ENCODE data around the gene EVA1C. TPM values are rescaled to one million over a fixed set of nuclear protein-coding genes. Genes with fewer than 3 reads are reported as not detected.
"Not testable (repeated sequence)": the region's sequence is repeated elsewhere in the genome, so short reads cannot be mapped to it uniquely, and the experiment has no call there.

EVA1C gene
- total and polyA plus RNA-seq, 4 donors: 5.6 to 13.4 (median 10.7) TPM

GRCh38 chr21:32505767-32506166 lies 93.3 kb downstream of the EVA1C start:
- 100% methylated on average over 1 of the region's 3 CpGs for WGBS (ENCODE audit: insufficient coverage)
- H3K27ac ChIP-seq (ENCODE audit: low read depth, low read length); H3K4me3 ChIP-seq (ENCODE audit: low read depth, low read length); H3K9me3 ChIP-seq (ENCODE audit: control insufficient read depth, insufficient read depth, low read length); DNase-seq (ENCODE audit: low read depth in 4 of 6, low spot score in 6 of 6); H3K4me1 ChIP-seq (ENCODE audit: control insufficient read depth, insufficient read depth, low read length); H3K27me3 ChIP-seq (ENCODE audit: control insufficient read depth, insufficient read depth, low read length); H3K36me3 ChIP-seq (ENCODE audit: control insufficient read depth, insufficient read depth, low read length): not testable (repeated sequence)

- DNase-seq (ENCODE audit: low read depth in 4 of 6, low spot score in 6 of 6): not testable (repeated sequence)
- 95% methylated on average over 5 of the region's 7 CpGs for WGBS (ENCODE audit: insufficient coverage)
These were observed 94.0 kb downstream of the EVA1C start for GRCh38 chr21:32506411-32506965.

GRCh38 chr21:32507342-32507919 lies 94.9 kb downstream of the EVA1C start:
- Histone ChIP-seq H3K4me1 (ENCODE audit: control insufficient read depth, insufficient read depth, low read length) (no peaks in the 10 kb centered on the region), H3K9me3 (ENCODE audit: control insufficient read depth, insufficient read depth, low read length) (no peaks in the 10 kb centered on the region), H3K27me3 (ENCODE audit: control insufficient read depth, insufficient read depth, low read length) (no peaks in the 10 kb centered on the region), H3K36me3 (ENCODE audit: control insufficient read depth, insufficient read depth, low read length) (no peaks in the 10 kb centered on the region), H3K27ac (ENCODE audit: low read depth, low read length) (no peak overlapping the region), H3K4me3 (ENCODE audit: low read depth, low read length) (no peak overlapping the region)
- DNase-seq (ENCODE audit: low read depth in 4 of 6, low spot score in 6 of 6): no peak
- WGBS (ENCODE audit: insufficient coverage): 97% methylated on average over 16 of the region's 16 CpGs

More at GRCh38 chr21:32506411-32506965, 94.0 kb downstream of the EVA1C start:
- not testable (repeated sequence) for H3K27ac ChIP-seq (ENCODE audit: low read depth, low read length); H3K4me3 ChIP-seq (ENCODE audit: low read depth, low read length); H3K4me1 ChIP-seq (ENCODE audit: control insufficient read depth, insufficient read depth, low read length); H3K36me3 ChIP-seq (ENCODE audit: control insufficient read depth, insufficient read depth, low read length); H3K9me3 ChIP-seq (ENCODE audit: control insufficient read depth, insufficient read depth, low read length); H3K27me3 ChIP-seq (ENCODE audit: control insufficient read depth, insufficient read depth, low read length)

GRCh38 chr21:32508036-32508435 lies 95.5 kb downstream of the EVA1C start:
- H3K9me3 ChIP-seq (ENCODE audit: control insufficient read depth, insufficient read depth, low read length); H3K4me3 ChIP-seq (ENCODE audit: low read depth, low read length); H3K27ac ChIP-seq (ENCODE audit: low read depth, low read length); H3K36me3 ChIP-seq (ENCODE audit: control insufficient read depth, insufficient read depth, low read length); DNase-seq (ENCODE audit: low read depth in 4 of 6, low spot score in 6 of 6); H3K27me3 ChIP-seq (ENCODE audit: control insufficient read depth, insufficient read depth, low read length); H3K4me1 ChIP-seq (ENCODE audit: control insufficient read depth, insufficient read depth, low read length): not testable (repeated sequence)
- WGBS (ENCODE audit: insufficient coverage): 71% methylated on average over 4 of the region's 4 CpGs

GRCh38 chr21:32508558-32508957 lies 96.1 kb downstream of the EVA1C start:
- Histone ChIP-seq H3K27ac (ENCODE audit: low read depth, low read length) (no peak overlapping the region), H3K4me3 (ENCODE audit: low read depth, low read length) (no peak overlapping the region), H3K9me3 (ENCODE audit: control insufficient read depth, insufficient read depth, low read length) (no peaks in the 10 kb centered on the region), H3K4me1 (ENCODE audit: control insufficient read depth, insufficient read depth, low read length) (no peaks in the 10 kb centered on the region), H3K27me3 (ENCODE audit: control insufficient read depth, insufficient read depth, low read length) (no peaks in the 10 kb centered on the region), H3K36me3 (ENCODE audit: control insufficient read depth, insufficient read depth, low read length) (no peaks in the 10 kb centered on the region)
- DNase-seq (ENCODE audit: low read depth in 4 of 6, low spot score in 6 of 6): no peak
- 88% methylated on average over 9 of the region's 9 CpGs for WGBS (ENCODE audit: insufficient coverage)

- not testable (repeated sequence) for H3K36me3 ChIP-seq (ENCODE audit: control insufficient read depth, insufficient read depth, low read length); H3K4me3 ChIP-seq (ENCODE audit: low read depth, low read length); DNase-seq (ENCODE audit: low read depth in 4 of 6, low spot score in 6 of 6); H3K9me3 ChIP-seq (ENCODE audit: control insufficient read depth, insufficient read depth, low read length); H3K27ac ChIP-seq (ENCODE audit: low read depth, low read length); H3K27me3 ChIP-seq (ENCODE audit: control insufficient read depth, insufficient read depth, low read length); H3K4me1 ChIP-seq (ENCODE audit: control insufficient read depth, insufficient read depth, low read length)
- 60% methylated on average over 1 of the region's 2 CpGs for WGBS (ENCODE audit: insufficient coverage)
These were observed 96.5 kb downstream of the EVA1C start for GRCh38 chr21:32508975-32509374.

- H3K9me3 ChIP-seq (ENCODE audit: control insufficient read depth, insufficient read depth, low read length): no peaks in the 10 kb centered on the region
- no peak overlapping the region for H3K4me3 ChIP-seq (ENCODE audit: low read depth, low read length)
- peaks cover under 1% of the 10 kb centered on the region for H3K4me1 ChIP-seq (ENCODE audit: control insufficient read depth, insufficient read depth, low read length)
- no peaks in the 10 kb centered on the region for H3K27me3 ChIP-seq (ENCODE audit: control insufficient read depth, insufficient read depth, low read length)
- DNase-seq (ENCODE audit: low read depth in 4 of 6, low spot score in 6 of 6): peak in 1 of 6 donors; percentile 14
- WGBS (ENCODE audit: insufficient coverage): 46% methylated on average over 6 of the region's 12 CpGs
- H3K27ac ChIP-seq (ENCODE audit: low read depth, low read length): no peak overlapping the region
- no peaks in the 10 kb centered on the region for H3K36me3 ChIP-seq (ENCODE audit: control insufficient read depth, insufficient read depth, low read length)
These were observed 102.0 kb downstream of the EVA1C start for GRCh38 chr21:32514275-32515055.

GRCh38 chr21:32515874-32516273 lies 103.4 kb downstream of the EVA1C start:
- no peak overlapping the region for H3K27ac ChIP-seq (ENCODE audit: low read depth, low read length)
- H3K36me3 ChIP-seq (ENCODE audit: control insufficient read depth, insufficient read depth, low read length): no peaks in the 10 kb centered on the region
- peak in 1 of 6 donors; percentile 46 for DNase-seq (ENCODE audit: low read depth in 4 of 6, low spot score in 6 of 6)
- H3K4me1 ChIP-seq (ENCODE audit: control insufficient read depth, insufficient read depth, low read length): peaks cover 15% of the 10 kb centered on the region
- 100% methylated on average over 1 of the region's 5 CpGs for whole genome bisulfite sequencing (ENCODE audit: insufficient coverage)
- H3K9me3 ChIP-seq (ENCODE audit: control insufficient read depth, insufficient read depth, low read length): no peaks in the 10 kb centered on the region
- no peak overlapping the region for H3K4me3 ChIP-seq (ENCODE audit: low read depth, low read length)
- no peaks in the 10 kb centered on the region for H3K27me3 ChIP-seq (ENCODE audit: control insufficient read depth, insufficient read depth, low read length)

GRCh38 chr21:32516756-32517649 lies 104.5 kb downstream of the EVA1C start:
- Histone ChIP-seq H3K36me3 (ENCODE audit: control insufficient read depth, insufficient read depth, low read length) (no peaks in the 10 kb centered on the region), H3K4me1 (ENCODE audit: control insufficient read depth, insufficient read depth, low read length) (peaks cover 26% of the 10 kb centered on the region), H3K27me3 (ENCODE audit: control insufficient read depth, insufficient read depth, low read length) (no peaks in the 10 kb centered on the region), H3K4me3 (ENCODE audit: low read depth, low read length) (no peak overlapping the region), H3K9me3 (ENCODE audit: control insufficient read depth, insufficient read depth, low read length) (no peaks in the 10 kb centered on the region), H3K27ac (ENCODE audit: low read depth, low read length) (no peak overlapping the region)
- DNase-seq (ENCODE audit: low read depth in 4 of 6, low spot score in 6 of 6): no peak
- 73% methylated on average over 5 of the region's 10 CpGs for WGBS (ENCODE audit: insufficient coverage)

All from spinal cord (tissue), 10 donors.